Gastrocnemius medialis (tissue), 4 donors: ENCODE data around the gene ASPM. TPM values are rescaled to one million over a fixed set of nuclear protein-coding genes. Genes with fewer than 3 reads are reported as not detected.

Source experiments
- ATAC-seq, 2 donors: fragments of 150-250 bp; one replicate each; pipeline ENCODE4 v1.9.1; 2016
- DNase-seq, 2 donors: peaks; one replicate each; pipeline ENCODE4 v3.0.0-alpha.2; 2019
- H3K27ac ChIP-seq, 4 donors: fragments of 200-600 bp; sonication (generic); 1 replicate in 1 of 4; 2 replicates in 3 of 4; pipeline ENCODE4 v1.5.1; 2016 to 2018; ENCODE audit warnings: mild to moderate bottlenecking in 2 of 4, moderate library complexity in 1 of 4
- H3K27me3 ChIP-seq, 3 donors: fragments of 200-600 bp; sonication (generic) in 2 of 3; 1 replicate in 1 of 3; 2 replicates in 2 of 3; pipeline versions ENCODE4 v1.5.1 to v1.6.0; 2016 to 2019; ENCODE audit warnings: mild to moderate bottlenecking in 1 of 3, moderate library complexity in 1 of 3
- H3K36me3 ChIP-seq, 2 donors: fragments of 200-600 bp; sonication (generic) in 1 of 2; one replicate each; pipeline ENCODE4 v1.5.1; 2017 to 2018
- H3K4me1 ChIP-seq, 2 donors: fragments of 200-600 bp; sonication (generic) in 1 of 2; one replicate each; pipeline ENCODE4 v1.5.1; 2016 to 2017; ENCODE audit warnings: mild to moderate bottlenecking in 2 of 2
- H3K4me3 ChIP-seq, 4 donors: fragments of 200-600 bp; sonication (generic) in 3 of 4; 1 replicate in 1 of 4; 2 replicates in 3 of 4; pipeline ENCODE4 v1.5.1; 2016 to 2019; ENCODE audit warnings: mild to moderate bottlenecking in 2 of 4
- H3K9me3 ChIP-seq, 3 donors: fragments of 200-600 bp; sonication (generic) in 2 of 3; 1 replicate in 1 of 3; 2 replicates in 2 of 3; pipeline ENCODE4 v1.5.1; 2016 to 2019
- POLR2A ChIP-seq, 2 donors: fragments of 450-650 bp; IDR thresholded peaks; one replicate each; pipeline ENCODE4 v1.6.1; 2017; ENCODE audit warnings: antibody characterized with exemption in 2 of 2, mild to moderate bottlenecking in 2 of 2, moderate library complexity in 2 of 2
- in situ Hi-C, 4 donors: fragments of 200-750 bp; cut with MboI; loops; one replicate each; pipeline versions ENCODE4 v1.15.0 to v1.8.0; 2017; ENCODE audit warnings: low sequenced_read_pairs in 4 of 4
- intact Hi-C: fragments of 100-400 bp; cut with DNase I; formaldehyde crosslinking; loops from one replicate; pipeline ENCODE4 v1.15.1; 2023; ENCODE audit warnings: low total_unique reads
- total RNA-seq, 4 donors: library from RNA; depleted of rRNA; stranded (reverse); fragments of >200 nt; gene quantifications; one replicate each; pipeline versions ENCODE4 v1.1.0 to v1.2.3, GENCODE V29; 2016
- TF ChIP-seq, protein P1 (sequence below), 5 experiments: fragments of 450-650 bp in 3 of 5; fragments of 200-600 bp in 2 of 5; sonication (generic) in 2 of 5; IDR thresholded peaks in 4 of 5; conservative IDR thresholded peaks in 1 of 5; 1 replicate in 4 of 5; 2 replicates in 1 of 5; pipeline ENCODE4 v1.5.1; 2016 to 2019; ENCODE audit warnings: antibody characterized with exemption in 5 of 5, mild to moderate bottlenecking in 3 of 5, moderate library complexity in 3 of 5

ASPM gene
- total RNA-seq, 4 donors from 2014 or later: 0.05 to 0.52 (median 0.26) TPM

GRCh38 chr1:197067457-197067818 lies 79.0 kb downstream of the ASPM start:
- Histone ChIP-seq H3K4me3 (no peak overlapping the region), H3K36me3 (no peaks in the 10 kb centered on the region), H3K4me1 (no peaks in the 10 kb centered on the region), H3K9me3 (no peaks in the 10 kb centered on the region), H3K27ac (no peak overlapping the region), H3K27me3 (no peaks in the 10 kb centered on the region)
- DNase-seq (no peak), ATAC-seq (no peak)
- intact Hi-C loops: no loop called here
- TF ChIP-seq, protein P1, sequence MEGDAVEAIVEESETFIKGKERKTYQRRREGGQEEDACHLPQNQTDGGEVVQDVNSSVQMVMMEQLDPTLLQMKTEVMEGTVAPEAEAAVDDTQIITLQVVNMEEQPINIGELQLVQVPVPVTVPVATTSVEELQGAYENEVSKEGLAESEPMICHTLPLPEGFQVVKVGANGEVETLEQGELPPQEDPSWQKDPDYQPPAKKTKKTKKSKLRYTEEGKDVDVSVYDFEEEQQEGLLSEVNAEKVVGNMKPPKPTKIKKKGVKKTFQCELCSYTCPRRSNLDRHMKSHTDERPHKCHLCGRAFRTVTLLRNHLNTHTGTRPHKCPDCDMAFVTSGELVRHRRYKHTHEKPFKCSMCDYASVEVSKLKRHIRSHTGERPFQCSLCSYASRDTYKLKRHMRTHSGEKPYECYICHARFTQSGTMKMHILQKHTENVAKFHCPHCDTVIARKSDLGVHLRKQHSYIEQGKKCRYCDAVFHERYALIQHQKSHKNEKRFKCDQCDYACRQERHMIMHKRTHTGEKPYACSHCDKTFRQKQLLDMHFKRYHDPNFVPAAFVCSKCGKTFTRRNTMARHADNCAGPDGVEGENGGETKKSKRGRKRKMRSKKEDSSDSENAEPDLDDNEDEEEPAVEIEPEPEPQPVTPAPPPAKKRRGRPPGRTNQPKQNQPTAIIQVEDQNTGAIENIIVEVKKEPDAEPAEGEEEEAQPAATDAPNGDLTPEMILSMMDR (IDR thresholded peaks at IDR 0.05 in 4 of 5, conservative IDR thresholded peaks at IDR 0.05 in 1 of 5): no peak
- no peak for TF ChIP-seq POLR2A (IDR thresholded peaks at IDR 0.05)
- in situ Hi-C loops: no loop called here

DNA sequence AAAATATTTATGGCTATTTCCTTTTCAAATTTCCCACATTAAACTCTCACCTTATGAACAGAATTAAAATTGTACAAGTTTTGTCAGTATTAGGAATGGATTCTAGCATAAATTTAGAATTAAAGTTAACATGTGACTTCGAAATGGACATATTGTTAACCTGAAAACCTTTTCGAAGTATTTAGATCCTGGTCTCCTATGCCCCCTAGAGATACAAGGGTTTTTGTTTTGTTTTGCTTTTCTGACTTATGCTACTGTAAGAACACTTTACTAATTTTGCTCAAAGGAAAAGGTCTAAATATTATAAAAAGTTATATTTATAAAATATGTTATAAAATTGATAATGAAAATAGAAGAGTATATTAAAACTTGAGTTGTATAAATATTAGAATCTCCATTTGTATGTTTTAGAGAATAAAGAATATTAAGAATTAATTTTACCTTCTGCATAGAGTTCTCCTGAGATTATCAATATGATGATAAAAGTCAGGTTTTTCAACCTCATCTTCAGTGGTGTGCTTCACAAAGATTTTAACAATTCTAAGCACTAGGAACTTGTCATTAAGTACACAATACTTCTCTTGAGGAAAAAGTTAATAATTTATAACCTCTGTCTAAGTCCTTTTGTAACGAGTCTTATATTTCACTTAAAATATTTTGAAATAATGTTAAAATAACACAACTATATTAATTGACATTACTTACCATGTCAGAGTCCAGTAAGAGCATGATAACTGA lies 79.6 kb downstream of the ASPM start, which contains the start of gene F13B:
Gene F13B (minus strand): TSS at position 542 of the 738 bp plus-strand sequence. CDS start 37 bp downstream, at position 505.
- in situ Hi-C loops: no loop called here
- Histone ChIP-seq H3K36me3 (no peaks in the 10 kb centered on the region), H3K9me3 (no peaks in the 10 kb centered on the region), H3K4me3 (no peak within 1 kb of the TSS), H3K4me1 (no peaks in the 10 kb centered on the region), H3K27ac (no peak within 1 kb of the TSS), H3K27me3 (no peaks in the 10 kb centered on the region)
- TF ChIP-seq, protein P1 (IDR thresholded peaks at IDR 0.05 in 4 of 5, conservative IDR thresholded peaks at IDR 0.05 in 1 of 5): no peak
- TF ChIP-seq POLR2A (IDR thresholded peaks at IDR 0.05): no peak
- intact Hi-C loops: no loop called here
- ATAC-seq (no peak), DNase-seq (no peak)

DNA sequence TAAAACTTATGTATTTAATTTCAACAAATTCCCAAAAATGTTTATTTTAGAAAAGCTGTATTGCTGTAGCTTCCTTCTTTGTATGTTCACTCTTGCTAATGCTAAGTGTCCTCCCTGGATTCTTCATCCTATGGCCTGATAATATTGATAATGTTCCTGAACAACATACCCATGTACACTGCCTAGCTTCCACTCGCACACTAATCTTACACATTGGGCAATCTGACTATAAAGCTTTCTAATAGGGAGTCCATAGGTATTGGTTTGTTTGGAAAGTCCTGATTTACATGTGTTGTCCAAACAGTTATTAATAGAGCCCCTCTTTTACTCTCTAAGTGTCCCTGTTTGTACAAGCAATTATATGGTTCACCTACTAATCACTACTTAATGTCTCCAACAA lies 80.2 kb downstream of the ASPM start:
- TF ChIP-seq, protein P1 (IDR thresholded peaks at IDR 0.05 in 4 of 5, conservative IDR thresholded peaks at IDR 0.05 in 1 of 5): no peak
- no peak for TF ChIP-seq POLR2A (IDR thresholded peaks at IDR 0.05)
- DNase-seq (no peak), ATAC-seq (no peak)
- H3K4me1 ChIP-seq: no peaks in the 10 kb centered on the region
- no peaks in the 10 kb centered on the region for H3K9me3 ChIP-seq
- H3K4me3 ChIP-seq: no peak overlapping the region
- in situ Hi-C loops: no loop called here
- H3K27ac ChIP-seq: no peak overlapping the region
- H3K36me3 ChIP-seq: no peaks in the 10 kb centered on the region
- intact Hi-C loops: no loop called here
- no peaks in the 10 kb centered on the region for H3K27me3 ChIP-seq

DNA sequence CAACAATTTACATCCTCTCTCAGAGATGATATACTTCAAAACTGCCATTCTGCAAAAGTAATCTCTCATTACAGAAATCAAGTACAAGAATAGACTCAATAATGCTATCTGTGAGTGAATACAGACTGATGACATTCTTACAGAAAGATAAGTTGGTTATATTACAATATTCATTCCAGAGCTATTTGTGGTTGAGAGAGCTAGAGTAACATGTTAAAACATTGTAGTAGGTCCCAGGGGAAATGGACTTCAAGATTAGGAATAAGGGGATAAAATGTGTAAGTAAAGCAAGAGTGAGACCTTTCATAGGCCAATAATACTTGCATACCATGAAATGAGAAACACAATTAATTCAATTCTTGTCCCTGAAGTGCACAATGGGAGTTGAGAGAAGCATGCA lies 80.9 kb downstream of the ASPM start:
- DNase-seq (no peak), ATAC-seq (no peak)
- Histone ChIP-seq H3K4me1 (no peaks in the 10 kb centered on the region), H3K4me3 (no peak overlapping the region), H3K27ac (no peak overlapping the region), H3K36me3 (no peaks in the 10 kb centered on the region), H3K27me3 (no peaks in the 10 kb centered on the region), H3K9me3 (no peaks in the 10 kb centered on the region)
- TF ChIP-seq, protein P1 (IDR thresholded peaks at IDR 0.05 in 4 of 5, conservative IDR thresholded peaks at IDR 0.05 in 1 of 5): no peak
- no peak for TF ChIP-seq POLR2A (IDR thresholded peaks at IDR 0.05)
- intact Hi-C loops: no loop called here
- in situ Hi-C loops: no loop called here

DNA sequence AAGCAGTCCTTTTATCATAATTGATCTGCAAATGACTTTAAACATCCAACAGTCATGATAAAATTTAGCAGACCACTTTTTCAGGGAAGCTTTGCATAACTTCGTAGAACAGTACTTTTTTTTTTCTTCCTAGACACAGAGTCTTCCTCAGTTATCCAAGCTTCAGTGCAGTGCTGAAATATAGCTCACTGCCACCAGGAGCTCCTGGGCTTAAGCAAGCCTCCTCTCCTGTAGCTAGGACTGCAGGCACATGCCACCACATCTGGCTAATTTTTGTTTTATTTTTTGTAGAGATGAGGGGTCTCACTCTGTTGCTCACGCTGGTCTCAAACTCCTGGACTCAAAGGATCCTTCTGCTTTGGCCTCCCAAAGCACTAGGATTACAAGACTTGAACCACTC lies 83.3 kb downstream of the ASPM start:
- no peaks in the 10 kb centered on the region for H3K9me3 ChIP-seq
- intact Hi-C loops (no loop called here), in situ Hi-C loops (no loop called here)
- H3K4me3 ChIP-seq: no peak overlapping the region
- no peaks in the 10 kb centered on the region for H3K27me3 ChIP-seq
- H3K27ac ChIP-seq: no peak overlapping the region
- no peaks in the 10 kb centered on the region for H3K36me3 ChIP-seq
- ATAC-seq (no peak), DNase-seq (no peak)
- no peaks in the 10 kb centered on the region for H3K4me1 ChIP-seq
- TF ChIP-seq, protein P1 (IDR thresholded peaks at IDR 0.05 in 4 of 5, conservative IDR thresholded peaks at IDR 0.05 in 1 of 5): no peak
- TF ChIP-seq POLR2A (IDR thresholded peaks at IDR 0.05): no peak
